B cell (primary cell): Measurements from ENCODE around the gene CABLES2. TPM values are rescaled to one million over a fixed set of nuclear protein-coding genes. Genes with fewer than 3 reads are reported as not detected.

ENCODE experiments used
- ATAC-seq: fragments of 200-7000 bp; cut with Tn5 transposase; one replicate; pipeline ENCODE4 v1.10.0; 2021; ENCODE audit warnings: low read depth, mild to moderate bottlenecking, moderate number of reproducible peaks, moderate library complexity
- CTCF ChIA-PET: fragments of 350-600 bp; sonication (Branson Sonifier 250); formaldehyde crosslinking; loops from one replicate; lab custom pipeline; 2021; ENCODE audit warnings: antibody characterized with exemption, inconsistent platforms; lab: Charles Lee
- POLR2A ChIA-PET: fragments of 350-600 bp; sonication (Branson Sonifier 250); formaldehyde crosslinking; loops from one replicate; lab custom pipeline; 2021; ENCODE audit warnings: antibody characterized with exemption; lab: Charles Lee
- DNase-seq: peaks from one replicate; pipeline ENCODE4 v3.0.0; 2013
- H2AFZ ChIP-seq: 2 replicates; pipeline ENCODE4 v1.6.1; 2012; ENCODE audit warnings: mild to moderate bottlenecking, low read depth, low read length; ENCODE audit not compliant: insufficient read depth, poor library complexity, severe bottlenecking
- H3K27ac ChIP-seq, 2 donors: 1 replicate in 1 of 2; 2 replicates in 1 of 2; pipeline ENCODE4 v1.5.1; 2012 to 2013; ENCODE audit warnings: low read length in 2 of 2, mild to moderate bottlenecking in 2 of 2, moderate library complexity in 1 of 2
- H3K27me3 ChIP-seq, 4 experiments: fragments of 200-600 bp in 1 of 4; sonication (generic) in 1 of 4; replicated peaks in 1 of 4; 1 replicate in 2 of 4; 2 replicates in 2 of 4; pipeline versions ENCODE4 v1.6.1 to v1.7.0; 2013 to 2016; ENCODE audit warnings: low read length in 3 of 4, mild to moderate bottlenecking in 2 of 4, mixed read lengths in 1 of 4, moderate library complexity in 1 of 4; ENCODE audit not compliant: insufficient read depth in 4 of 4, control insufficient read depth in 3 of 4; ENCODE audit errors: control extremely low read depth in 1 of 4
- H3K36me3 ChIP-seq, 2 experiments: replicated peaks in 1 of 2; 1 replicate in 1 of 2; 2 replicates in 1 of 2; pipeline versions ENCODE4 v1.6.1 to v1.7.1; 2013; ENCODE audit warnings: low read length in 1 of 2; ENCODE audit not compliant: insufficient read depth in 2 of 2, control insufficient read depth in 1 of 2; ENCODE audit errors: control extremely low read depth in 1 of 2, extremely low read depth in 1 of 2
- H3K4me1 ChIP-seq, 2 donors: fragments of 200-600 bp in 1 of 2; sonication (generic) in 1 of 2; 1 replicate in 1 of 2; 2 replicates in 1 of 2; pipeline versions ENCODE4 v1.5.1 to v1.6.1; 2013 to 2017; ENCODE audit warnings: low read length in 2 of 2; ENCODE audit not compliant: control insufficient read depth in 2 of 2, insufficient read depth in 2 of 2
- H3K4me2 ChIP-seq: replicated peaks from 2 replicates; pipeline ENCODE3; 2012; ENCODE audit warnings: mild to moderate bottlenecking, low read depth, low read length; ENCODE audit not compliant: poor library complexity, severe bottlenecking
- H3K4me3 ChIP-seq, 5 experiments: fragments of 200-600 bp in 1 of 5; sonication (generic) in 1 of 5; 1 replicate in 3 of 5; 2 replicates in 2 of 5; pipeline versions ENCODE4 v1.5.1 to v1.7.0; 2011 to 2016; ENCODE audit warnings: low read length in 4 of 5, mild to moderate bottlenecking in 4 of 5, low read depth in 2 of 5, control low read depth in 1 of 5, moderate library complexity in 1 of 5; ENCODE audit not compliant: insufficient read depth in 1 of 5; ENCODE audit errors: control extremely low read depth in 1 of 5, extremely low read depth in 1 of 5
- H3K79me2 ChIP-seq: fragments of 200-600 bp; sonication (generic); one replicate; pipeline ENCODE4 v1.6.0; 2016; ENCODE audit warnings: low read length; ENCODE audit not compliant: control insufficient read depth, insufficient read depth
- H3K9ac ChIP-seq: fragments of 200-600 bp; sonication (generic); 2 replicates; pipeline ENCODE4 v1.6.1; 2017; ENCODE audit warnings: mild to moderate bottlenecking, low read length, moderate library complexity
- H3K9me3 ChIP-seq, 3 donors: one replicate each; pipeline versions ENCODE4 v1.6.1 to v1.7.1; 2013; ENCODE audit warnings: low read length in 2 of 3; ENCODE audit not compliant: control insufficient read depth in 2 of 3, insufficient read depth in 1 of 3; ENCODE audit errors: control extremely low read depth in 1 of 3
- H4K20me1 ChIP-seq: 2 replicates; pipeline ENCODE4 v1.6.0; 2012; ENCODE audit warnings: mild to moderate bottlenecking, low read length; ENCODE audit not compliant: insufficient read depth, control insufficient read depth, poor library complexity, severe bottlenecking
- H3K27ac Mint-ChIP-seq: one replicate; pipeline ENCODE4 v1.8.0; 2021; ENCODE audit warnings: mixed read lengths
- H3K27me3 Mint-ChIP-seq: one replicate; pipeline ENCODE4 v1.8.0; 2021; ENCODE audit warnings: mixed read lengths
- H3K4me1 Mint-ChIP-seq: one replicate; pipeline ENCODE4 v1.8.0; 2021; ENCODE audit warnings: mixed read lengths
- H3K4me3 Mint-ChIP-seq: one replicate; pipeline ENCODE4 v1.8.0; 2021; ENCODE audit warnings: mixed read lengths
- H3K9me3 Mint-ChIP-seq: one replicate; pipeline ENCODE4 v1.8.0; 2022; ENCODE audit warnings: mixed read lengths; ENCODE audit not compliant: insufficient read depth
- EZH2 ChIP-seq: IDR thresholded peaks from 2 replicates; pipeline ENCODE4 v1.6.1; 2012; ENCODE audit warnings: borderline replicate concordance, low read depth, mild to moderate bottlenecking, moderate library complexity, low read length; ENCODE audit not compliant: insufficient read depth, poor library complexity, severe bottlenecking
- WGBS: methylation state at CpG from one replicate; pipeline ENCODE4 v1.1.5; 2013; ENCODE audit warnings: missing lambda C conversion rate; ENCODE audit not compliant: insufficient coverage; 5-methylcytosine and 5-hydroxymethylcytosine counted together
- intact Hi-C: fragments of 100-400 bp; cut with micrococcal nuclease; formaldehyde crosslinking; loops from one replicate; pipeline ENCODE4 v1.10.0; 2022
- polyA plus RNA-seq: library from polyadenylated mRNA; depleted of rRNA; stranded (reverse); fragments of >200 nt; gene quantifications from 2 replicates; pipeline ENCODE4 v1.2.3, GENCODE V29; 2012
- total RNA-seq, 2 donors: library from RNA; stranded (reverse); fragments of 120-200 nt in 1 of 2; gene quantifications; 1 replicate in 1 of 2; 2 replicates in 1 of 2; pipeline versions ENCODE4 v1.2.3 to v1.2.4, GENCODE V29; 2013 to 2022
- TF ChIP-seq, protein P1 (sequence below): fragments of 200-600 bp; IDR thresholded peaks from one replicate; pipeline ENCODE4 v1.8.0; 2022; ENCODE audit warnings: antibody characterized with exemption, mild to moderate bottlenecking

The CABLES2 gene
- total and polyA plus RNA-seq, 2 donors (not counting 1 experiment from before 2014, with no cell fraction given): 4.8 to 8.2 TPM

DNA sequence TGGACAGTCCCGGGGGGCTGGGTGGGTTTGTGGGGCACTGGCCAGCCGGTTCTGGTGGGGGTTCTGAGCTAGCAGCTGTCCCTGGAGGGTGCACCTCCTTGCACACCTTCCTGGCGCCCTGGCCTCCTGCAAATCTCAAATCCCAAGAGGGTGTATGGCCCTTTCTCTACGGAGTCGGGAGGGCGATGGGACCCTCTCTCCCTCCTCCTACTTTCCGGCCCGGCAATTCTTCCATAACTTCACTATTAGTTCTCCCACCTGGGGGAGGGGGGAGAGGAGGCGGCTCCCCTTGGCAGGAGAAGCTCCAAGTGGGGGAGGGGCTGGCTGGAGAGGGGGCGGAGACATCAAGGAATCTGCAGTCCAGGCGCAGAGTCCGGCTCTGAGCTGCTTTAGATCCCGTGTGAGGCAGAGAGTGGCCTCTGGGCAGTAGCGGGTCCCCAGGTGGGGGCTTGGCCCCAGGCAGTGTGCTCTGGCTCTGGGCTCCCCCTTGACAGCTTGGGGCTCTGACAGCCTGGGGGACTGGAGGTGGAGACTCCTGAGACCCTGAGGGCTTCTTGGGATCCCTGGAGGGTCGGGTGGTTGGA is 38.6 kb downstream of the CABLES2 start:
- H3K9me3 Mint-ChIP-seq: no peaks in the 10 kb centered on the region
- Histone ChIP-seq H3K36me3 (no peaks in the 10 kb centered on the region), H3K27me3 (peaks cover 0 to 42% (median 12%) of the 10 kb centered on the region in 4 experiments), H3K4me2 (peak overlapping the region; percentile 93), H3K4me1 (peaks cover 25 to 31% of the 10 kb centered on the region in 2 donors), H3K27ac (no peak overlapping the region), H4K20me1 (peaks cover 6% of the 10 kb centered on the region), H2AFZ (peak overlapping the region; percentile 70), H3K4me3 (peak overlapping the region in 4 of 5 experiments; percentile 50 to 70 (median 61)), H3K9ac (peak overlapping the region; percentile 62), H3K9me3 (peaks cover 0 to 4% (median 0%) of the 10 kb centered on the region in 3 donors), H3K79me2 (no peaks in the 10 kb centered on the region)
- H3K4me3 Mint-ChIP-seq: peak overlapping the region; percentile 80
- no peak for TF ChIP-seq EZH2
- TF ChIP-seq, protein P1, sequence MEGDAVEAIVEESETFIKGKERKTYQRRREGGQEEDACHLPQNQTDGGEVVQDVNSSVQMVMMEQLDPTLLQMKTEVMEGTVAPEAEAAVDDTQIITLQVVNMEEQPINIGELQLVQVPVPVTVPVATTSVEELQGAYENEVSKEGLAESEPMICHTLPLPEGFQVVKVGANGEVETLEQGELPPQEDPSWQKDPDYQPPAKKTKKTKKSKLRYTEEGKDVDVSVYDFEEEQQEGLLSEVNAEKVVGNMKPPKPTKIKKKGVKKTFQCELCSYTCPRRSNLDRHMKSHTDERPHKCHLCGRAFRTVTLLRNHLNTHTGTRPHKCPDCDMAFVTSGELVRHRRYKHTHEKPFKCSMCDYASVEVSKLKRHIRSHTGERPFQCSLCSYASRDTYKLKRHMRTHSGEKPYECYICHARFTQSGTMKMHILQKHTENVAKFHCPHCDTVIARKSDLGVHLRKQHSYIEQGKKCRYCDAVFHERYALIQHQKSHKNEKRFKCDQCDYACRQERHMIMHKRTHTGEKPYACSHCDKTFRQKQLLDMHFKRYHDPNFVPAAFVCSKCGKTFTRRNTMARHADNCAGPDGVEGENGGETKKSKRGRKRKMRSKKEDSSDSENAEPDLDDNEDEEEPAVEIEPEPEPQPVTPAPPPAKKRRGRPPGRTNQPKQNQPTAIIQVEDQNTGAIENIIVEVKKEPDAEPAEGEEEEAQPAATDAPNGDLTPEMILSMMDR: no peak
- CTCF ChIA-PET: interaction anchor here (0.9 to 4.2 kb wide), 9 partner anchors 9 to 131 kb away, joined by 3 to 27 read pairs (median 4); no protein-coding TSS in a partner anchor
- H3K27me3 Mint-ChIP-seq: peaks cover 6% of the 10 kb centered on the region
- POLR2A ChIA-PET: interaction anchor here (4.2 kb wide), 1 partner anchor 29 kb away, joined by 43 read pairs; no protein-coding TSS in a partner anchor
- ATAC-seq: no peak
- intact Hi-C loops: no loop called here
- 3% methylated on average over 7 of the region's 15 CpGs for WGBS
- peak; percentile 28 for DNase-seq
- no peak overlapping the region for H3K27ac Mint-ChIP-seq
- peaks cover 19% of the 10 kb centered on the region for H3K4me1 Mint-ChIP-seq
